NB4 (cell line): ENCODE measurements around the gene CDKN2A.

Source experiments
- POLR2A ChIP-seq: IDR thresholded peaks from 2 replicates; pipeline ENCODE4 v1.6.1; 2011; ENCODE audit warnings: mild to moderate bottlenecking; ENCODE audit not compliant: insufficient read length; ENCODE audit errors: extremely low read depth
- TF ChIP-seq, protein P1 (sequence below): IDR thresholded peaks from one replicate; pipeline ENCODE4 v1.5.1; 2012; ENCODE audit warnings: low read depth, low read length

DNA sequence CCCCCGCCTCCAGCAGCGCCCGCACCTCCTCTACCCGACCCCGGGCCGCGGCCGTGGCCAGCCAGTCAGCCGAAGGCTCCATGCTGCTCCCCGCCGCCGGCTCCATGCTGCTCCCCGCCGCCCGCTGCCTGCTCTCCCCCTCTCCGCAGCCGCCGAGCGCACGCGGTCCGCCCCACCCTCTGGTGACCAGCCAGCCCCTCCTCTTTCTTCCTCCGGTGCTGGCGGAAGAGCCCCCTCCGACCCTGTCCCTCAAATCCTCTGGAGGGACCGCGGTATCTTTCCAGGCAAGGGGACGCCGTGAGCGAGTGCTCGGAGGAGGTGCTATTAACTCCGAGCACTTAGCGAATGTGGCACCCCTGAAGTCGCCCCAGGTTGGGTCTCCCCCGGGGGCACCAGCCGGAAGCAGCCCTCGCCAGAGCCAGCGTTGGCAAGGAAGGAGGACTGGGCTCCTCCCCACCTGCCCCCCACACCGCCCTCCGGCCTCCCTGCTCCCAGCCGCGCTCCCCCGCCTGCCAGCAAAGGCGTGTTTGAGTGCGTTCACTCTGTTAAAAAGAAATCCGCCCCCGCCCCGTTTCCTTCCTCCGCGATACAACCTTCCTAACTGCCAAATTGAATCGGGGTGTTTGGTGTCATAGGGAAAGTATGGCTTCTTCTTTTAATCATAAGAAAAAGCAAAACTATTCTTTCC, 19.3 kb downstream of the CDKN2A start:
- TF ChIP-seq, protein P1, sequence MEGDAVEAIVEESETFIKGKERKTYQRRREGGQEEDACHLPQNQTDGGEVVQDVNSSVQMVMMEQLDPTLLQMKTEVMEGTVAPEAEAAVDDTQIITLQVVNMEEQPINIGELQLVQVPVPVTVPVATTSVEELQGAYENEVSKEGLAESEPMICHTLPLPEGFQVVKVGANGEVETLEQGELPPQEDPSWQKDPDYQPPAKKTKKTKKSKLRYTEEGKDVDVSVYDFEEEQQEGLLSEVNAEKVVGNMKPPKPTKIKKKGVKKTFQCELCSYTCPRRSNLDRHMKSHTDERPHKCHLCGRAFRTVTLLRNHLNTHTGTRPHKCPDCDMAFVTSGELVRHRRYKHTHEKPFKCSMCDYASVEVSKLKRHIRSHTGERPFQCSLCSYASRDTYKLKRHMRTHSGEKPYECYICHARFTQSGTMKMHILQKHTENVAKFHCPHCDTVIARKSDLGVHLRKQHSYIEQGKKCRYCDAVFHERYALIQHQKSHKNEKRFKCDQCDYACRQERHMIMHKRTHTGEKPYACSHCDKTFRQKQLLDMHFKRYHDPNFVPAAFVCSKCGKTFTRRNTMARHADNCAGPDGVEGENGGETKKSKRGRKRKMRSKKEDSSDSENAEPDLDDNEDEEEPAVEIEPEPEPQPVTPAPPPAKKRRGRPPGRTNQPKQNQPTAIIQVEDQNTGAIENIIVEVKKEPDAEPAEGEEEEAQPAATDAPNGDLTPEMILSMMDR: no peak
- no peak for TF ChIP-seq POLR2A
